ENCODE measurements around the gene ZNF410. TPM values are rescaled to one million over a fixed set of nuclear protein-coding genes. Genes with fewer than 3 reads are reported as not detected.
A peak's percentile ranks its signal among the peaks of the same experiment; 100 is the strongest.

The ZNF410 gene
- total and polyA plus RNA-seq, 2 of the 13 experiments (the other 11 are each of a cell fraction or from before 2014, with no cell fraction given), result 19.2 to 44.3 TPM

DNA sequence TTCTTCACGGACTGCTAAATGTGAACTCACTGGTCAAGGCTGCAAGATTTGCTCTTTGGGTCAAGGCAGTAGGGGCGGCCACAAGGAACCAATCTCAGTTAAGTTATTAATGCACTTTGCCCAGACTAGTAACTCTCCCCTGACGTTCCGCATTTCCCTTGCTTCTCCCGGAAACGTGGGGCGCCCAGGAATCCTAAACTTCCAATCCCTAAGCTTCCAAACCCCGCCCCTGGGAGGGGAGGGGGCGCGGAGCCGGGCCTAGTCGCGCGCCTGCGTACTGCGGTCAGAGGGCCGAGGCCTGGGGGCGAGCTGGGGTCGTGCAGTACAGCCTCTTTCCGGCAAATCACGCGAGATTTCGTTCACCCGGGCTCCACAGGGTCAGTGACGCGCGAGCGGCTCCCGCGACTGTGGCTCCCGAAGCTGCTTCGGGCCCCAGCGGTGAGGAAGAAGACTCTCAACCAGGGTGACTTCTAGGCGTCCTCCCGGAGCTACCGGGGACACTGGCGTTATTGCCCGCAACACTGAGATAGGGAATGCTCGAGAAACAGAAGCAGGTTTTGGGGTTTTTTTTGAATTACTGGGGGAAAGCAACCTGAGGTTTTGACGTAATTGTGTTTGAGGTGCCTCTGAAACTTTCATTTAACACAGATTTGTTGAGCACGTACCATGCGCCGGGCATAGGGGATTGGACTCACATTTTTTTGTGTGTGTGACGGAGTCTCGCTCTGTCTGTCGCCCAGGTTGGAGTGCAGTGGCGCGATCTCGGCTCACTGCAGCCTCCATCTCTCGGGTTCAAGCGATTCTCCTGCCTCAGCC, 34.9 kb upstream of the ZNF410 start, which contains the start of gene PTGR2 (continued):
- TF ChIP-seq, protein P1, sequence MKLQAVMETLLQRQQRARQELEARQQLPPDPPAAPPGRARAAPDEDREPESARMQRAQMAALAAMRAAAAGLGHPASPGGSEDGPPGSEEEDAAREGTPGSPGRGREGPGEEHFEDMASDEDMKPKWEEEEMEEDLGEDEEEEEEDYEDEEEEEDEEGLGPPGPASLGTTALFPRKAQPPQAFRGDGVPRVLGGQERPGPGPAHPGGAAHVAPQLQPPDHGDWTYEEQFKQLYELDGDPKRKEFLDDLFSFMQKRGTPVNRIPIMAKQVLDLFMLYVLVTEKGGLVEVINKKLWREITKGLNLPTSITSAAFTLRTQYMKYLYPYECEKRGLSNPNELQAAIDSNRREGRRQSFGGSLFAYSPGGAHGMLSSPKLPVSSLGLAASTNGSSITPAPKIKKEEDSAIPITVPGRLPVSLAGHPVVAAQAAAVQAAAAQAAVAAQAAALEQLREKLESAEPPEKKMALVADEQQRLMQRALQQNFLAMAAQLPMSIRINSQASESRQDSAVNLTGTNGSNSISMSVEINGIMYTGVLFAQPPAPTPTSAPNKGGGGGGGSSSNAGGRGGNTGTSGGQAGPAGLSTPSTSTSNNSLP (IDR thresholded peaks at IDR 0.05; ENCODE audit: low read depth, low read length), result peak; percentile 2; the same call in 1 of the 2 replicates
- peak; percentile 82; the same call in 1 of the 2 replicates for TF ChIP-seq ZFP90 (CRISPR knock-in tag; IDR thresholded peaks at IDR 0.05; ENCODE audit: borderline replicate concordance)
- TF ChIP-seq GABPA (IDR thresholded peaks at IDR 0.05; ENCODE audit: low read depth, low read length), result no peak; the same call in 1 of the 2 replicates
- peak; percentile 83 for TF ChIP-seq GABPA (CRISPR knock-in tag; IDR thresholded peaks at IDR 0.05; ENCODE audit: low read depth)
- TF ChIP-seq, protein P2, sequence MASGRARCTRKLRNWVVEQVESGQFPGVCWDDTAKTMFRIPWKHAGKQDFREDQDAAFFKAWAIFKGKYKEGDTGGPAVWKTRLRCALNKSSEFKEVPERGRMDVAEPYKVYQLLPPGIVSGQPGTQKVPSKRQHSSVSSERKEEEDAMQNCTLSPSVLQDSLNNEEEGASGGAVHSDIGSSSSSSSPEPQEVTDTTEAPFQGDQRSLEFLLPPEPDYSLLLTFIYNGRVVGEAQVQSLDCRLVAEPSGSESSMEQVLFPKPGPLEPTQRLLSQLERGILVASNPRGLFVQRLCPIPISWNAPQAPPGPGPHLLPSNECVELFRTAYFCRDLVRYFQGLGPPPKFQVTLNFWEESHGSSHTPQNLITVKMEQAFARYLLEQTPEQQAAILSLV (CRISPR knock-in tag; IDR thresholded peaks at IDR 0.05; ENCODE audit: borderline replicate concordance), result 0 out of 2 replicates have a peak, but pooled peaks have one; percentile 31
- TF ChIP-seq, protein P3, sequence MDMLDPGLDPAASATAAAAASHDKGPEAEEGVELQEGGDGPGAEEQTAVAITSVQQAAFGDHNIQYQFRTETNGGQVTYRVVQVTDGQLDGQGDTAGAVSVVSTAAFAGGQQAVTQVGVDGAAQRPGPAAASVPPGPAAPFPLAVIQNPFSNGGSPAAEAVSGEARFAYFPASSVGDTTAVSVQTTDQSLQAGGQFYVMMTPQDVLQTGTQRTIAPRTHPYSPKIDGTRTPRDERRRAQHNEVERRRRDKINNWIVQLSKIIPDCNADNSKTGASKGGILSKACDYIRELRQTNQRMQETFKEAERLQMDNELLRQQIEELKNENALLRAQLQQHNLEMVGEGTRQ (IDR thresholded peaks at IDR 0.05; ENCODE audit: low read depth, low read length), result no peak
- TF ChIP-seq, protein P3 (CRISPR knock-in tag; IDR thresholded peaks at IDR 0.05; ENCODE audit: borderline replicate concordance), result no peak
- TF ChIP-seq ZFP1 (CRISPR knock-in tag; IDR thresholded peaks at IDR 0.05), result no peak
- TF ChIP-seq, protein P4, sequence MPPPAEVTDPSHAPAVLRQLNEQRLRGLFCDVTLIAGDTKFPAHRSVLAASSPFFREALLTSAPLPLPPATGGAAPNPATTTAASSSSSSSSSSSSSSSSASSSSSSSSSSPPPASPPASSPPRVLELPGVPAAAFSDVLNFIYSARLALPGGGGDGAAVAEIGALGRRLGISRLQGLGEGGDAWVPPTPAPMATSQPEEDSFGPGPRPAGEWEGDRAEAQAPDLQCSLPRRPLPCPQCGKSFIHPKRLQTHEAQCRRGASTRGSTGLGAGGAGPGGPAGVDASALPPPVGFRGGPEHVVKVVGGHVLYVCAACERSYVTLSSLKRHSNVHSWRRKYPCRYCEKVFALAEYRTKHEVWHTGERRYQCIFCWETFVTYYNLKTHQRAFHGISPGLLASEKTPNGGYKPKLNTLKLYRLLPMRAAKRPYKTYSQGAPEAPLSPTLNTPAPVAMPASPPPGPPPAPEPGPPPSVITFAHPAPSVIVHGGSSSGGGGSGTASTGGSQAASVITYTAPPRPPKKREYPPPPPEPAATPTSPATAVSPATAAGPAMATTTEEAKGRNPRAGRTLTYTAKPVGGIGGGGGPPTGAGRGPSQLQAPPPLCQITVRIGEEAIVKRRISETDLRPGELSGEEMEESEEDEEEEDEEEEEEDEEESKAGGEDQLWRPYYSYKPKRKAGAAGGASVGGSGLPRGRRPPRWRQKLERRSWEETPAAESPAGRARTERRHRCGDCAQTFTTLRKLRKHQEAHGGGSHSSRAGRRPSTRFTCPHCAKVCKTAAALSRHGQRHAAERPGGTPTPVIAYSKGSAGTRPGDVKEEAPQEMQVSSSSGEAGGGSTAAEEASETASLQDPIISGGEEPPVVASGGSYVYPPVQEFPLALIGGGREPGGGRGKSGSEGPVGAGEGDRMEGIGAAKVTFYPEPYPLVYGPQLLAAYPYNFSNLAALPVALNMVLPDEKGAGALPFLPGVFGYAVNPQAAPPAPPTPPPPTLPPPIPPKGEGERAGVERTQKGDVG (CRISPR knock-in tag; IDR thresholded peaks at IDR 0.05; ENCODE audit: borderline replicate concordance), result peak; percentile 17; the same call in 1 of the 2 replicates
- TF ChIP-seq ARID2 (CRISPR knock-in tag; IDR thresholded peaks at IDR 0.05; ENCODE audit: borderline replicate concordance), result no peak
- peak; percentile 56; the same call in 1 of the 2 replicates for TF ChIP-seq MED13 (CRISPR knock-in tag; IDR thresholded peaks at IDR 0.05)
- TF ChIP-seq, protein P5, sequence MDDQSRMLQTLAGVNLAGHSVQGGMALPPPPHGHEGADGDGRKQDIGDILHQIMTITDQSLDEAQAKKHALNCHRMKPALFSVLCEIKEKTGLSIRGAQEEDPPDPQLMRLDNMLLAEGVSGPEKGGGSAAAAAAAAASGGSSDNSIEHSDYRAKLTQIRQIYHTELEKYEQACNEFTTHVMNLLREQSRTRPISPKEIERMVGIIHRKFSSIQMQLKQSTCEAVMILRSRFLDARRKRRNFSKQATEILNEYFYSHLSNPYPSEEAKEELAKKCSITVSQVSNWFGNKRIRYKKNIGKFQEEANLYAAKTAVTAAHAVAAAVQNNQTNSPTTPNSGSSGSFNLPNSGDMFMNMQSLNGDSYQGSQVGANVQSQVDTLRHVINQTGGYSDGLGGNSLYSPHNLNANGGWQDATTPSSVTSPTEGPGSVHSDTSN (CRISPR knock-in tag; IDR thresholded peaks at IDR 0.05; ENCODE audit: borderline replicate concordance), result no peak
- peak; percentile 2; the same call in 1 of the 2 replicates for TF ChIP-seq ZSCAN31 (CRISPR knock-in tag; IDR thresholded peaks at IDR 0.05; ENCODE audit: low read depth)
- 0 out of 2 replicates have a peak, but pooled peaks have one; percentile 10 for TF ChIP-seq ZNF335 (CRISPR knock-in tag; IDR thresholded peaks at IDR 0.05)
- peak; percentile 79; the same call in 1 of the 2 replicates for TF ChIP-seq ZNF724P (CRISPR knock-in tag; IDR thresholded peaks at IDR 0.05; ENCODE audit: borderline replicate concordance)
- peak; percentile 88 to 97 for TF ChIP-seq POLR2A (IDR thresholded peaks at IDR 0.05; ENCODE audit: insufficient read depth in 1 of 2, low read depth in 2 of 2, low read length in 2 of 2)
- peak; percentile 93 for TF ChIP-seq TEAD3 (CRISPR knock-in tag; optimal IDR thresholded peaks at IDR 0.05; ENCODE audit: borderline replicate concordance)
- TF ChIP-seq RFXANK (CRISPR knock-in tag; IDR thresholded peaks at IDR 0.05), result no peak
- no peak for TF ChIP-seq ZNF232 (CRISPR knock-in tag; IDR thresholded peaks at IDR 0.05; ENCODE audit: borderline replicate concordance)

Data from HepG2 (cell line).